Ishikawa (cell line): ENCODE results near the gene PLA2G6.

ENCODE experiments used
- CEBPB ChIP-seq: IDR thresholded peaks from 2 replicates; pipeline ENCODE4 v1.6.1; 2012
- CREB1 ChIP-seq: IDR thresholded peaks from 2 replicates; pipeline ENCODE4 v1.6.1; 2012; ENCODE audit warnings: low read depth
- EGR1 ChIP-seq: IDR thresholded peaks from 2 replicates; pipeline ENCODE4 v1.6.1; 2012
- EP300 ChIP-seq: IDR thresholded peaks from 2 replicates; pipeline ENCODE4 v1.6.1; 2012; ENCODE audit warnings: borderline replicate concordance
- FOXM1 ChIP-seq: IDR thresholded peaks from 2 replicates; pipeline ENCODE4 v1.6.1; 2012; ENCODE audit warnings: low read depth, borderline replicate concordance
- NFIC ChIP-seq: IDR thresholded peaks from 2 replicates; pipeline ENCODE4 v1.6.1; 2012
- RAD21 ChIP-seq: IDR thresholded peaks from 2 replicates; pipeline ENCODE4 v1.6.1; 2012; ENCODE audit warnings: low read depth
- TAF1 ChIP-seq: IDR thresholded peaks from 2 replicates; pipeline ENCODE4 v1.6.1; 2012; ENCODE audit warnings: low read depth, mild to moderate bottlenecking
- TCF12 ChIP-seq: IDR thresholded peaks from 2 replicates; pipeline ENCODE4 v1.6.1; 2012; ENCODE audit warnings: low read depth
- TEAD4 ChIP-seq: IDR thresholded peaks from 2 replicates; pipeline ENCODE4 v1.6.1; 2012
- USF1 ChIP-seq: IDR thresholded peaks from 2 replicates; pipeline ENCODE4 v1.6.1; 2012
- YY1 ChIP-seq: IDR thresholded peaks from 2 replicates; pipeline ENCODE4 v1.6.1; 2012; ENCODE audit warnings: low read depth
- ZBTB7A ChIP-seq: IDR thresholded peaks from 2 replicates; pipeline ENCODE4 v1.6.1; 2012; ENCODE audit warnings: low read depth
- TF ChIP-seq, protein P1 (sequence below): IDR thresholded peaks from 2 replicates; pipeline ENCODE4 v1.6.1; 2012
- TF ChIP-seq, protein P2 (sequence below): IDR thresholded peaks from 2 replicates; pipeline ENCODE4 v1.6.1; 2012; ENCODE audit warnings: low read depth, mild to moderate bottlenecking

The PLA2G6 gene

DNA sequence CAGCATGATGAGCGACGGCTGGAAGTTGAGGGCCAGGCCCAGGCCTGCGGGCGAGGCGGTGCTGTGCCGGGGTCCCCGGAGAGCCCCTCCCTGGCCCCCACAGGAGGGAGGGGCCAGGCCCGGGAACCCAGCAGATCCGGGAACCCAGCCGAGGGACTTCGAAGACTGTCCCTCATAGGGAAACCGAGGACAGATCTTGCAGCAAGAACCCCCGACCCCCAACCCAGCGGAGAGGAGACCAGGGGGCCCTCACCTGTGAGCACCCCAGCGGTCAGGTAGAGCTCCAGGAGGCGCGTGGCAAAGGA is 100.0 kb downstream of the PLA2G6 start:
- TF ChIP-seq NFIC (no peak), TEAD4 (no peak)

DNA sequence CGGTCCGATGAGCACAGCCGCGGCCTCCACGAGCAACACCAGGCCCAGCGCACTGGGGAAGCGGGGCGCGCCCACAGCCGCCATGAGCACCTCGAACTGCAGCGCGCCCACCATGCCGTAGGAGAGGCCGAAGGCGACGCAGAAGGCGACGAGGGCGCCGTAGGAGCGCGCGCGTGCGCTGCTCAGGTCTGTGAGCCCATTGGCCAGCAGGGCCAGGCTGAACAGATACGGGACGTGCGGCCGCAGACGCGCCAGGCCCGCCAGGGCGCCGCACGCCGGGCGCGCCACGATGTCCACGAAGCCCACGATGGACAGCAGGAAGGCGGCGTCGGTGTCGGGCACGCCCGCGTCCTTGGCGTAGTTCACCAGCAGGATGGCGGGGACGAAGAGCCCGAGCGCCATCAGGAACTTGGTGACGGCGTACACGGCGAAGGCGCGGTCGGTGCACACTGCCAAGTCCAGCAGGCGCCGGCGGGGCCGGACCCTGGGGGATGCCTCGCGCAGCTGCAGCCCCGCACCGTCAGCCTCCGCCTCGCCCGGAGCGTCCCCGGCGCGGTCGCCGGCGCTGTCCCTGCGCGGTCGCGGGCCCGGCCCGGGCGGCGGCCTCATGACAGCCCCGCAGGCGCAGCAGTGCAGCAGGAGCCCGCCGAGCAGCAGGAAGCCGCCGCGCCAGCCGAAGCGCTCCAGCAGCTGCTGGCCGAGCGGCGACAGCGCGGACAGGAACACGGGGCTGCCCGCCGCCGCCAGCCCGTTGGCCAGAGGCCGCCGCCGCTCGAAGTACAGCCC is 100.6 kb downstream of the PLA2G6 start:
- TF ChIP-seq USF1 (no peak), TEAD4 (no peak), EP300 (no peak), YY1 (no peak), TAF1 (no peak), FOXM1 (no peak), CEBPB (no peak), RAD21 (no peak)
- TF ChIP-seq, protein P1, sequence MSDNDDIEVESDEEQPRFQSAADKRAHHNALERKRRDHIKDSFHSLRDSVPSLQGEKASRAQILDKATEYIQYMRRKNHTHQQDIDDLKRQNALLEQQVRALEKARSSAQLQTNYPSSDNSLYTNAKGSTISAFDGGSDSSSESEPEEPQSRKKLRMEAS, result no peak
- TF ChIP-seq, protein P2, sequence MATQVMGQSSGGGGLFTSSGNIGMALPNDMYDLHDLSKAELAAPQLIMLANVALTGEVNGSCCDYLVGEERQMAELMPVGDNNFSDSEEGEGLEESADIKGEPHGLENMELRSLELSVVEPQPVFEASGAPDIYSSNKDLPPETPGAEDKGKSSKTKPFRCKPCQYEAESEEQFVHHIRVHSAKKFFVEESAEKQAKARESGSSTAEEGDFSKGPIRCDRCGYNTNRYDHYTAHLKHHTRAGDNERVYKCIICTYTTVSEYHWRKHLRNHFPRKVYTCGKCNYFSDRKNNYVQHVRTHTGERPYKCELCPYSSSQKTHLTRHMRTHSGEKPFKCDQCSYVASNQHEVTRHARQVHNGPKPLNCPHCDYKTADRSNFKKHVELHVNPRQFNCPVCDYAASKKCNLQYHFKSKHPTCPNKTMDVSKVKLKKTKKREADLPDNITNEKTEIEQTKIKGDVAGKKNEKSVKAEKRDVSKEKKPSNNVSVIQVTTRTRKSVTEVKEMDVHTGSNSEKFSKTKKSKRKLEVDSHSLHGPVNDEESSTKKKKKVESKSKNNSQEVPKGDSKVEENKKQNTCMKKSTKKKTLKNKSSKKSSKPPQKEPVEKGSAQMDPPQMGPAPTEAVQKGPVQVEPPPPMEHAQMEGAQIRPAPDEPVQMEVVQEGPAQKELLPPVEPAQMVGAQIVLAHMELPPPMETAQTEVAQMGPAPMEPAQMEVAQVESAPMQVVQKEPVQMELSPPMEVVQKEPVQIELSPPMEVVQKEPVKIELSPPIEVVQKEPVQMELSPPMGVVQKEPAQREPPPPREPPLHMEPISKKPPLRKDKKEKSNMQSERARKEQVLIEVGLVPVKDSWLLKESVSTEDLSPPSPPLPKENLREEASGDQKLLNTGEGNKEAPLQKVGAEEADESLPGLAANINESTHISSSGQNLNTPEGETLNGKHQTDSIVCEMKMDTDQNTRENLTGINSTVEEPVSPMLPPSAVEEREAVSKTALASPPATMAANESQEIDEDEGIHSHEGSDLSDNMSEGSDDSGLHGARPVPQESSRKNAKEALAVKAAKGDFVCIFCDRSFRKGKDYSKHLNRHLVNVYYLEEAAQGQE, result no peak

GRCh38 chr22:38080474-38080849 is 101.2 kb downstream of the PLA2G6 start:
- TF ChIP-seq NFIC, result no peak
- TF ChIP-seq, protein P1, result no peak
- TF ChIP-seq EGR1, result no peak
- TF ChIP-seq FOXM1, result no peak
- TF ChIP-seq YY1, result no peak
- TF ChIP-seq, protein P2, result no peak

GRCh38 chr22:38079804-38080203 is 101.8 kb downstream of the PLA2G6 start:
- TF ChIP-seq, protein P2, result no peak
- TF ChIP-seq ZBTB7A (no peak), TEAD4 (no peak), FOXM1 (no peak), NFIC (no peak), TAF1 (no peak), CREB1 (no peak)
- TF ChIP-seq, protein P1, result no peak

DNA sequence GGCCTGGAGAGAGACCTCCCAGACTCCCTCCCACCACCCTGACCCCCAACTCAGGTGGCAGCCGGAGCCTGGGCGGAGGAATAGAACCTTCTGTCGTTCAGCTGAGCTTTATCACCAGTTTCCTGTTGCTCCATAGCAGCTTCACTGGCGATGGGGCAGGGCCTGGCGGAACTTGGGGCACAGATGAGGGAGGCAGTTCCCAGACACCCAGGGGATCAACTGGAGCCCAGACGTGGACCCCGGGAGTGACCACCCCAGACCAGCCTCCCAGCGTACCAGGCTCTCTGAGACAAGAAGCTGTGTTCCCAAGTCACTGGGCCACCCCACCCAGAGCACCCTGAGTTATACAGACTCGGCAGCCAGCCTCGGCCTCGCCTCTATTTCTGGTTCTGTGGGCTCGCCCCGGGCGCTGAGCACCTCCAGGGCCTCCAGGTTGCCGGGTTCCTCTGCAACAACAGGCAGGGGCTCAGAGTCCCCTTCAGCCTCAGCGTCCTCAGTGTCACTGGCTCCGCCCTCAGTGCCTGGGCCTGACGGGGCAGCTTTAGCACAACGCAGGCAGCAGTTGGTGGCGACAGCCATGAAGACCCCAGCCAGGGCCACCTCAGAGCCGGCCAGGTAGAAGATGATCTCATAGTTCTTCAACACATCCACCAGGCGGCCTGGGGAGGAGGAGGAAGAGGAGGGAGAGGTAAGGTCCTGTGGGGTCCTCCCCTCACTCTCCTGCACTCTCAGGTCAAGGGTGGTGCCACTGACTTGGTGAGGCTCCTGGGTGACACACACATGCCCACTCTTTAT is 103.4 kb downstream of the PLA2G6 start:
- TF ChIP-seq RAD21 (no peak), EGR1 (no peak), FOXM1 (no peak), TEAD4 (no peak), CREB1 (no peak), TAF1 (no peak), ZBTB7A (no peak), YY1 (no peak), TCF12 (no peak), USF1 (no peak), EP300 (no peak), NFIC (no peak), CEBPB (no peak)
- TF ChIP-seq, protein P1, result no peak
- TF ChIP-seq, protein P2, result no peak
